Measurements from ENCODE around the gene ADAMTSL3.
"Not testable (repeated sequence)": the region's sequence is repeated elsewhere in the genome, so short reads cannot be mapped to it uniquely, and the experiment has no call there.

DNA sequence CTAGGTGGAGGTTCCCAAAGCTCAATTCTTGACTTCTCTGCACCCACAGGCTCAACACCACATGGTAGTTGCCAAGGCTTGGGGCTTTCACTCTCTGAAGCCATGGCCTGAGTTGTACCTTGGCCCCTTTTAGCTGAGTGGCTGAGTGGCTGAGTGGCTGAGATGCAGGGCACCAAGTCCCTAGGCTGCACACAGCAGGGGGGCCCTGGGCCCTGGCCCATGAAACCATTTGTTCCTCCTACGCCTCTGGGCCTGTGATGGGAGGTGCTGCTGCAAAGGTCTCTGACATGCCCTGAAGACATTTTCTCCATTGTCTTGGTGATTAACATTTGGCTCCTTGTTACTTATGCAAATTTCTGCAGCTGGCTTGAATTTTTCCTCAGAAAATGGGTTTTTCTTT, 103.4 kb downstream of the ADAMTSL3 start:
- TF ChIP-seq, protein P1, sequence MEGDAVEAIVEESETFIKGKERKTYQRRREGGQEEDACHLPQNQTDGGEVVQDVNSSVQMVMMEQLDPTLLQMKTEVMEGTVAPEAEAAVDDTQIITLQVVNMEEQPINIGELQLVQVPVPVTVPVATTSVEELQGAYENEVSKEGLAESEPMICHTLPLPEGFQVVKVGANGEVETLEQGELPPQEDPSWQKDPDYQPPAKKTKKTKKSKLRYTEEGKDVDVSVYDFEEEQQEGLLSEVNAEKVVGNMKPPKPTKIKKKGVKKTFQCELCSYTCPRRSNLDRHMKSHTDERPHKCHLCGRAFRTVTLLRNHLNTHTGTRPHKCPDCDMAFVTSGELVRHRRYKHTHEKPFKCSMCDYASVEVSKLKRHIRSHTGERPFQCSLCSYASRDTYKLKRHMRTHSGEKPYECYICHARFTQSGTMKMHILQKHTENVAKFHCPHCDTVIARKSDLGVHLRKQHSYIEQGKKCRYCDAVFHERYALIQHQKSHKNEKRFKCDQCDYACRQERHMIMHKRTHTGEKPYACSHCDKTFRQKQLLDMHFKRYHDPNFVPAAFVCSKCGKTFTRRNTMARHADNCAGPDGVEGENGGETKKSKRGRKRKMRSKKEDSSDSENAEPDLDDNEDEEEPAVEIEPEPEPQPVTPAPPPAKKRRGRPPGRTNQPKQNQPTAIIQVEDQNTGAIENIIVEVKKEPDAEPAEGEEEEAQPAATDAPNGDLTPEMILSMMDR (IDR thresholded peaks at IDR 0.05), result not testable (repeated sequence)
- TF ChIP-seq POLR2AphosphoS5, POLR2A, EP300 (IDR thresholded peaks at IDR 0.05): not testable (repeated sequence)

All from sigmoid colon (tissue), 4 donors.